Parathyroid adenoma (tissue), 2 donors: ENCODE measurements around the gene DLD.
"Not testable (repeated sequence)": the region's sequence is repeated elsewhere in the genome, so short reads cannot be mapped to it uniquely, and the experiment has no call there.

Experiments
- H2AFZ ChIP-seq: fragments of 300-600 bp; sonication (generic); one replicate; pipeline ENCODE4 v1.7.0; 2017; ENCODE audit warnings: antibody characterized with exemption, mild to moderate bottlenecking
- H3K27ac ChIP-seq: fragments of 300-600 bp; sonication (generic); one replicate; pipeline ENCODE4 v1.7.0; 2017
- H3K27me3 ChIP-seq: fragments of 300-600 bp; sonication (generic); one replicate; pipeline ENCODE4 v1.7.0; 2017; ENCODE audit warnings: low read length; ENCODE audit not compliant: control insufficient read depth, insufficient read depth
- H3K36me3 ChIP-seq: fragments of 300-600 bp; sonication (generic); one replicate; pipeline ENCODE4 v1.7.0; 2017; ENCODE audit warnings: low read length; ENCODE audit not compliant: control insufficient read depth, insufficient read depth
- H3K4me1 ChIP-seq: fragments of 300-600 bp; sonication (generic); one replicate; pipeline ENCODE4 v1.7.0; 2017; ENCODE audit warnings: control low read depth
- H3K4me2 ChIP-seq: fragments of 300-600 bp; sonication (generic); one replicate; pipeline ENCODE4 v1.7.0; 2017; ENCODE audit warnings: low read length
- H3K4me3 ChIP-seq: fragments of 300-600 bp; sonication (generic); one replicate; pipeline ENCODE4 v1.7.0; 2017; ENCODE audit warnings: low read depth, low read length
- H3K79me2 ChIP-seq: fragments of 300-600 bp; sonication (generic); one replicate; pipeline ENCODE4 v1.7.0; 2017; ENCODE audit warnings: control low read depth
- H3K9ac ChIP-seq: fragments of 300-600 bp; sonication (generic); one replicate; pipeline ENCODE4 v1.7.0; 2017; ENCODE audit warnings: mild to moderate bottlenecking
- H3K9me3 ChIP-seq: fragments of 300-600 bp; sonication (generic); one replicate; pipeline ENCODE4 v1.7.0; 2017; ENCODE audit warnings: low read length; ENCODE audit not compliant: control insufficient read depth
- CTCF ChIP-seq: fragments of 300-600 bp; sonication (generic); IDR thresholded peaks from one replicate; pipeline ENCODE4 v1.7.0; 2017; ENCODE audit warnings: antibody characterized with exemption, mild to moderate bottlenecking
- donor health status: primary hyperparathyroidism.

DLD gene

GRCh38 chr7:107918948-107919347 is 28.0 kb downstream of the DLD start:
- no peak overlapping the region for H3K4me3 ChIP-seq
- no peaks in the 10 kb centered on the region for H3K36me3 ChIP-seq
- H2AFZ ChIP-seq = no peak overlapping the region
- H3K4me1 ChIP-seq = no peaks in the 10 kb centered on the region
- no peak overlapping the region for H3K4me2 ChIP-seq
- no peaks in the 10 kb centered on the region for H3K79me2 ChIP-seq
- no peaks in the 10 kb centered on the region for H3K27me3 ChIP-seq
- TF ChIP-seq CTCF = no peak
- no peak overlapping the region for H3K9ac ChIP-seq
- H3K9me3 ChIP-seq = no peaks in the 10 kb centered on the region
- no peak overlapping the region for H3K27ac ChIP-seq

- TF ChIP-seq CTCF = no peak
- no peak overlapping the region for H3K9ac ChIP-seq
- no peak overlapping the region for H3K4me2 ChIP-seq
- no peaks in the 10 kb centered on the region for H3K79me2 ChIP-seq
- H3K27ac ChIP-seq = no peak overlapping the region
- H3K27me3 ChIP-seq = no peaks in the 10 kb centered on the region
- H3K9me3 ChIP-seq = no peaks in the 10 kb centered on the region
- H2AFZ ChIP-seq = no peak overlapping the region
- no peaks in the 10 kb centered on the region for H3K4me1 ChIP-seq
- no peaks in the 10 kb centered on the region for H3K36me3 ChIP-seq
- no peak overlapping the region for H3K4me3 ChIP-seq
Measured at GRCh38 chr7:107920048-107920772, 29.2 kb downstream of the DLD start.

- not testable (repeated sequence) for H3K27me3 ChIP-seq, H3K27ac ChIP-seq, H3K9ac ChIP-seq, H3K4me1 ChIP-seq, H3K4me2 ChIP-seq, H2AFZ ChIP-seq, H3K79me2 ChIP-seq, H3K4me3 ChIP-seq, H3K36me3 ChIP-seq, H3K9me3 ChIP-seq
Measured at GRCh38 chr7:107921826-107922225, 30.8 kb downstream of the DLD start.

GRCh38 chr7:107922886-107923285 is 31.9 kb downstream of the DLD start:
- no peaks in the 10 kb centered on the region for H3K4me1 ChIP-seq
- H3K9ac ChIP-seq = no peak overlapping the region
- no peak for TF ChIP-seq CTCF
- H3K4me3 ChIP-seq = no peak overlapping the region
- no peak overlapping the region for H3K4me2 ChIP-seq
- H3K36me3 ChIP-seq = no peaks in the 10 kb centered on the region
- H3K27me3 ChIP-seq = no peaks in the 10 kb centered on the region
- H3K27ac ChIP-seq = no peak overlapping the region
- H3K9me3 ChIP-seq = no peaks in the 10 kb centered on the region
- no peak overlapping the region for H2AFZ ChIP-seq
- H3K79me2 ChIP-seq = no peaks in the 10 kb centered on the region

- H3K36me3 ChIP-seq = no peaks in the 10 kb centered on the region
- TF ChIP-seq CTCF = no peak
Measured at GRCh38 chr7:107924841-107925504, 34.0 kb downstream of the DLD start.

More at GRCh38 chr7:107924841-107925504, 34.0 kb downstream of the DLD start:
- no peaks in the 10 kb centered on the region for H3K4me1 ChIP-seq
- H3K4me3 ChIP-seq = no peak overlapping the region
- H3K9ac ChIP-seq = no peak overlapping the region
- no peaks in the 10 kb centered on the region for H3K79me2 ChIP-seq
- H3K27ac ChIP-seq = no peak overlapping the region
- no peak overlapping the region for H3K4me2 ChIP-seq
- H3K9me3 ChIP-seq = no peaks in the 10 kb centered on the region
- no peaks in the 10 kb centered on the region for H3K27me3 ChIP-seq
- H2AFZ ChIP-seq = no peak overlapping the region
